Left hindlimb (tissue), 1 donor: ENCODE results near the gene ADIPOR1.
"Not testable (repeated sequence)": the region's sequence is repeated elsewhere in the genome, so short reads cannot be mapped to it uniquely, and the experiment has no call there.

ENCODE experiments used
- DNase-seq: peaks from one replicate; pipeline ENCODE4 v3.0.0-alpha.2; 2018

ADIPOR1 gene

GRCh38 chr1:202936409-202936808 is 21.7 kb downstream of the ADIPOR1 start:
- not testable (repeated sequence) for DNase-seq

- DNase-seq: no peak
These were observed 22.3 kb downstream of the ADIPOR1 start for GRCh38 chr1:202935844-202936243.

- no peak for DNase-seq
These were observed 23.4 kb downstream of the ADIPOR1 start for GRCh38 chr1:202934755-202935154.

GRCh38 chr1:202932476-202932875 is 25.6 kb downstream of the ADIPOR1 start:
- DNase-seq: no peak

GRCh38 chr1:202926581-202927491 is 31.3 kb downstream of the ADIPOR1 start, which contains the start of gene KLHL12:
TSS of gene KLHL12 (minus strand) at chr1:202927234. CDS start at chr1:202925162, 2,072 bp downstream.
- peak; percentile 98 for DNase-seq

- no peak for DNase-seq
These were observed 34.6 kb downstream of the ADIPOR1 start for GRCh38 chr1:202923533-202923932.

GRCh38 chr1:202919615-202920014 is 38.5 kb downstream of the ADIPOR1 start:
- DNase-seq: no peak

- DNase-seq: no peak
These were observed 43.0 kb downstream of the ADIPOR1 start for GRCh38 chr1:202915146-202915545.

GRCh38 chr1:202912476-202912875 is 45.6 kb downstream of the ADIPOR1 start:
- DNase-seq: not testable (repeated sequence)

- DNase-seq: no peak
These were observed 48.6 kb downstream of the ADIPOR1 start for GRCh38 chr1:202909494-202909893.

GRCh38 chr1:202908998-202909397 is 49.1 kb downstream of the ADIPOR1 start:
- no peak for DNase-seq

GRCh38 chr1:202905331-202905730 is 52.8 kb downstream of the ADIPOR1 start:
- no peak for DNase-seq

- not testable (repeated sequence) for DNase-seq
These were observed 54.3 kb downstream of the ADIPOR1 start for GRCh38 chr1:202903808-202904207.

GRCh38 chr1:202901555-202901954 is 56.6 kb downstream of the ADIPOR1 start:
- no peak for DNase-seq

GRCh38 chr1:202892501-202892900 is 65.6 kb downstream of the ADIPOR1 start:
- DNase-seq: no peak
